Uterus (tissue), 2 donors: ENCODE results near the gene AIG1.

Experiments
- POLR2A ChIP-seq, 2 donors: fragments of 450-650 bp; IDR thresholded peaks; one replicate each; pipeline ENCODE4 v1.6.1; 2016; ENCODE audit warnings: antibody characterized with exemption in 2 of 2, mild to moderate bottlenecking in 1 of 2, moderate library complexity in 1 of 2
- TF ChIP-seq, protein P1 (sequence below), 4 experiments: fragments of 200-600 bp in 2 of 4; fragments of 450-650 bp in 2 of 4; sonication (generic) in 2 of 4; IDR thresholded peaks; one replicate each; pipeline ENCODE4 v1.5.1; 2016 to 2019; ENCODE audit warnings: antibody characterized with exemption in 4 of 4, mild to moderate bottlenecking in 2 of 4, moderate library complexity in 1 of 4

DNA sequence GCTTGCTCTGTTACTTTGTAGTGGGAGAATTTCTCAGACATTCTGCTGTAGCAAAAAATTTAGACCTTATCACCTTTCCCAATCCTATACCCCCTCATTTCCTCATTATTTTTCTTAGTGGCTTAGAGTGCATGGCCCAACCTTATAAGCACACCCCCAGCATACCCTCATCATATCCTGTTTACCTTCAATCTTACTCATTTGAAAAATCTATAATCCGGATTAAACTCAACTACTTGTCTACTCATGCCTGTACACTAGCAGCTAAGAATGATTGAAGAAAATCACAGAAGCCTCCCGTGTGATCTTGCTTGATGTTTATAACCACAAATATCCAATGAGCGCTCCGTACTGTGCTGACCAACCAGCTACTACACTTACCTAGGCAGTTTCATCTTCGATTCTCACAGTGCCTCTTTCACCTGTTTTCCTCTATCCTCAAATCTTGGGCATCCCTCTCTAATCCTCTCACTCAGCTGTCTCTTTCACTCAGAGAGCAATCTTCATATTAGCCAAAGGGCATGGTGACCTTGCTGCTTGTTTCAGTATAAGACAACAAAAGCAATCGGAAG lies 36.6 kb downstream of the AIG1 start:
- TF ChIP-seq, protein P1, sequence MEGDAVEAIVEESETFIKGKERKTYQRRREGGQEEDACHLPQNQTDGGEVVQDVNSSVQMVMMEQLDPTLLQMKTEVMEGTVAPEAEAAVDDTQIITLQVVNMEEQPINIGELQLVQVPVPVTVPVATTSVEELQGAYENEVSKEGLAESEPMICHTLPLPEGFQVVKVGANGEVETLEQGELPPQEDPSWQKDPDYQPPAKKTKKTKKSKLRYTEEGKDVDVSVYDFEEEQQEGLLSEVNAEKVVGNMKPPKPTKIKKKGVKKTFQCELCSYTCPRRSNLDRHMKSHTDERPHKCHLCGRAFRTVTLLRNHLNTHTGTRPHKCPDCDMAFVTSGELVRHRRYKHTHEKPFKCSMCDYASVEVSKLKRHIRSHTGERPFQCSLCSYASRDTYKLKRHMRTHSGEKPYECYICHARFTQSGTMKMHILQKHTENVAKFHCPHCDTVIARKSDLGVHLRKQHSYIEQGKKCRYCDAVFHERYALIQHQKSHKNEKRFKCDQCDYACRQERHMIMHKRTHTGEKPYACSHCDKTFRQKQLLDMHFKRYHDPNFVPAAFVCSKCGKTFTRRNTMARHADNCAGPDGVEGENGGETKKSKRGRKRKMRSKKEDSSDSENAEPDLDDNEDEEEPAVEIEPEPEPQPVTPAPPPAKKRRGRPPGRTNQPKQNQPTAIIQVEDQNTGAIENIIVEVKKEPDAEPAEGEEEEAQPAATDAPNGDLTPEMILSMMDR (IDR thresholded peaks at IDR 0.05), result no peak
- TF ChIP-seq POLR2A (IDR thresholded peaks at IDR 0.05), result no peak
